D721Med (cell line): ENCODE results near the gene GRIN2A.

Source experiments
- DNase-seq: peaks from one replicate; pipeline ENCODE4 v3.0.0; 2011; ENCODE audit warnings: low spot score; ENCODE audit not compliant: insufficient read length
- FAIRE-seq: peaks from 2 replicates; lab custom pipeline; 2011; peaks lifted over from hg19 to GRCh38; lab: Jason Lieb, UNC
- CTCF ChIP-seq: IDR thresholded peaks from 2 replicates; pipeline ENCODE4 v1.5.1; 2012; ENCODE audit warnings: mild to moderate bottlenecking, control low read depth; ENCODE audit not compliant: insufficient read depth; ENCODE audit errors: missing control alignments

Gene GRIN2A

GRCh38 chr16:10031473-10031872 lies 150.8 kb downstream of the GRIN2A start:
- TF ChIP-seq CTCF, result no peak
- no peak for FAIRE-seq
- DNase-seq, result no peak

DNA sequence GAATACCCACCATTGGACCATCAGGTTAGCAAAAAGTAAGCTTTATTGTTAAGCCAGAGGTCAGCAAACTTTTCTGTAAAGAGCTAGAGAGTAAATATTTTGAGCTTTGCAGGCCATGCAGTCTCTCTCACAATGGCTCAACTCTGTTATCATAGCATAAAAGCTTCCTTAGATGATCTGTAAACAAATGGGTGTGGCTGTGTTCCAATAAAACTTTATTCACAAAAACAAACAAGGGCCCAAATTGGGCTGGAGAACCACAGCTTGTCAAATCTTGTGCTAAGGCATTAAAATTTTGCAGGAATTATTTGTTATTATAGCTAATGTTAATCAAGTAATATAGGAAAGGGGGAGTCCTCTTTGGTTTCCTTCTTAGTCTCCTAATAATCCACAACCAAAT lies 153.6 kb downstream of the GRIN2A start:
- no peak for TF ChIP-seq CTCF
- FAIRE-seq, result no peak
- DNase-seq, result no peak

DNA sequence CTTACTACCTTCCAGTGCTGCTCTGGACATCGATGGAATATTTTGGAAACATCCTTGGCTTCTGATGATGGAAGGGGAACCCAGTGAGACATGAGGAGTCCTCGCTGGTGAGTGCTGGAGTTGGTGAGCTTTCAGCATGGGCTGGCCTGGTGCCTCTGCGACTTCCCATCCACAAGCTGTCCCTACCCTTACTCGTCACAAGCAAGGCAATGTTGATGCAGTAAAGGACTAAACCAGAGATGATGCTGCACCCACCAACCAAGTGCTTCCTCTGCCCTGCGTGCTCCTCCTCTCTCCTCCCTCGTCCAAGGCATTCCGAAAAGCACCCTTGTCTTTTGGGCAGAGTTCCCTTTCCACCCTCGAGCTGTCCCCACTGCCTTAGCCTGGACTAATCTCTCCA lies 154.7 kb downstream of the GRIN2A start:
- FAIRE-seq, result no peak
- DNase-seq, result no peak
- TF ChIP-seq CTCF, result no peak

DNA sequence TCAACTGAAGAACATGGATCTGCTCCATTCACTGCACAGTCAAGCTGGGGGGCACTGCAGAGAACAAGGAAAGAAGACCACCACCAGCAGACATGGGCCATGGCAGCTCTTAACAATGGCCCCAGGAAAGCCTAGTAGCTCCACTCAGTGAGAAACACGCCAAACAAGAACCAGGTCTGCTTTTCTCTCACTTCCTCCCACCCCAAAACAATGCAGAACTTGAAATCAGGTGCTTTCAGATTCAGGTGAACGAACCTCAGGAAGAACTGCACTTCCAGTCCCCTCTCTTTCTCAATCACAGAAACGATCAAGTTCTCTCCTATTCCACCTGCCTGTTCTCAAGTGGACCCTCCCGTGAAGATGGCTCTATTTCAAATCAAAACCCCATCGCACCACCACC lies 155.6 kb downstream of the GRIN2A start:
- FAIRE-seq (no peak), DNase-seq (no peak)
- no peak for TF ChIP-seq CTCF

- DNase-seq, result no peak
- no peak for FAIRE-seq
- no peak for TF ChIP-seq CTCF
These were observed 160.1 kb downstream of the GRIN2A start for GRCh38 chr16:10022098-10022497.

- FAIRE-seq (no peak), DNase-seq (no peak)
- TF ChIP-seq CTCF, result no peak
These were observed 161.4 kb downstream of the GRIN2A start for GRCh38 chr16:10020866-10021265.

GRCh38 chr16:10016752-10017151 lies 165.5 kb downstream of the GRIN2A start:
- FAIRE-seq, result no peak
- no peak for DNase-seq
- no peak for TF ChIP-seq CTCF
